ENCODE results near the gene GALC. TPM values are rescaled to one million over a fixed set of nuclear protein-coding genes. Genes with fewer than 3 reads are reported as not detected.

GALC gene
- total RNA-seq, 1 donor = 19.2 TPM

DNA sequence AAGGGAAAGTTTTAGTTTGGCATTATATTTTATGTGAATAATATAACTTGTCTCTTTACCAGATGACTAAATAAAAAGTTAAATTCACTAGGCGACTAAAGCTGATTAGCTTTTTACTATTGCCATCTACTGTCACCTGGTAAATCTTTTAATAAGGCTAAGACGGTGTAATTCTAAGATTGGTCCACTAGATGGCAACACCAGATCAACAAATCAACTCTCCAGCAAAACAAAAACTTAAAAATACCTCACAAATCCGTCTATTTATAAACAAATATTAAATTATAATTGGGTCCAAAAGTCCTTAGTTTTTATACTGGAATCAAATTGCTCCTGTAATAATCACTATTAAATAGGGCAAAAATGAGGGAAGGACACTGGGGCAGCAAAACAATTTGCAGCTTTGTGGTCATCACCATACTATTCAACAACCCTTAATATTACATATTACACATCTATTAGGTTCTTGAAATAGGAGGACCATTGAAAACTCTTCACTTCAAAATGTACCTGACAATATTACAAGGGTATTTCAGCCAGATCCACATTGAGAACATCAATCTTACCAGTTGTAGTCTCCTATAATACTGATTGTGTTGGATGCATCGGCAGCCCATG lies 47.9 kb downstream of the GALC start:
- TF ChIP-seq, protein P1, sequence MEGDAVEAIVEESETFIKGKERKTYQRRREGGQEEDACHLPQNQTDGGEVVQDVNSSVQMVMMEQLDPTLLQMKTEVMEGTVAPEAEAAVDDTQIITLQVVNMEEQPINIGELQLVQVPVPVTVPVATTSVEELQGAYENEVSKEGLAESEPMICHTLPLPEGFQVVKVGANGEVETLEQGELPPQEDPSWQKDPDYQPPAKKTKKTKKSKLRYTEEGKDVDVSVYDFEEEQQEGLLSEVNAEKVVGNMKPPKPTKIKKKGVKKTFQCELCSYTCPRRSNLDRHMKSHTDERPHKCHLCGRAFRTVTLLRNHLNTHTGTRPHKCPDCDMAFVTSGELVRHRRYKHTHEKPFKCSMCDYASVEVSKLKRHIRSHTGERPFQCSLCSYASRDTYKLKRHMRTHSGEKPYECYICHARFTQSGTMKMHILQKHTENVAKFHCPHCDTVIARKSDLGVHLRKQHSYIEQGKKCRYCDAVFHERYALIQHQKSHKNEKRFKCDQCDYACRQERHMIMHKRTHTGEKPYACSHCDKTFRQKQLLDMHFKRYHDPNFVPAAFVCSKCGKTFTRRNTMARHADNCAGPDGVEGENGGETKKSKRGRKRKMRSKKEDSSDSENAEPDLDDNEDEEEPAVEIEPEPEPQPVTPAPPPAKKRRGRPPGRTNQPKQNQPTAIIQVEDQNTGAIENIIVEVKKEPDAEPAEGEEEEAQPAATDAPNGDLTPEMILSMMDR (IDR thresholded peaks at IDR 0.05; ENCODE audit: insufficient read depth, low read length) = peak; percentile 62
- peak; percentile 80 for DNase-seq (ENCODE audit: low read depth)
- no peak overlapping the region for H3K4me3 ChIP-seq (ENCODE audit: low read depth, low read length)

DNA sequence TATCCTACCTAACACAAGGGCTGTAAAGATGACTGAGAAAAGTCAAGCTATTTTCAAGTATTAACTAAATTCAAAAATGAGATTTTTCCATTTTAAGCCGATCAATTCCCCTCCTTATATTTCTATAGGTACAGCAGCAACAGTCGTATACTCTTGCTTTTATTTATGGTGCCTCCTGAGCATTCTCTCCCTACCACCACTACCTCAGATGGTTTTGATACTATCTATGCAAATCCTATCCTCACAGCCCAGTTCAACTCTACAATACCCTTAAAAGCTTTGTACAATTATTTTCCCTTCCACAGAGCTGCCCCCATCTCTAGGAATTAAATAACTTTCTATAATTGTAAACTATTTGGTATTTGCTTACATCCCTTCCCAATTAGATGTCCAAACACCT lies 52.1 kb downstream of the GALC start:
- no peak for DNase-seq (ENCODE audit: low read depth)
- no peak overlapping the region for H3K4me3 ChIP-seq (ENCODE audit: low read depth, low read length)
- TF ChIP-seq, protein P1 (IDR thresholded peaks at IDR 0.05; ENCODE audit: insufficient read depth, low read length) = no peak

DNA sequence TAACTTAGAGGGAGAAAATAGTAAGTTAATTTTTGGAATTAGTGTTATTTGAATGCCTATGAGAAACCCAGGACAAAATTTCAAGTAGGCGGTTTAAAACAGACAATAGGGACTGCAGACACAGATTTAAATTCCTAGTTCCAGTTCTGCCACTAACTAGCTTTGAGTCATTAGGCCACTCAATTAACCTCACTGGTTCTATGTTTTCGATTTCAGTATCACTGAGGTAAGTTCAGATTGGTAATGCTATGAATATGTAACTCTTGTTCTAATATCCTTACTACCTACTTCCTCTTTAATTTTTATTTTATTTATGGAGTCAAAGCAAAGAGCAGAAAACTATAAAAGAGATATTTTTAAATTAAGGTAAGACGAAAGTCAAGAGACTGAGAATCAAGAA lies 52.6 kb downstream of the GALC start:
- DNase-seq (ENCODE audit: low read depth) = no peak
- TF ChIP-seq, protein P1 (IDR thresholded peaks at IDR 0.05; ENCODE audit: insufficient read depth, low read length) = no peak
- H3K4me3 ChIP-seq (ENCODE audit: low read depth, low read length) = no peak overlapping the region

DNA sequence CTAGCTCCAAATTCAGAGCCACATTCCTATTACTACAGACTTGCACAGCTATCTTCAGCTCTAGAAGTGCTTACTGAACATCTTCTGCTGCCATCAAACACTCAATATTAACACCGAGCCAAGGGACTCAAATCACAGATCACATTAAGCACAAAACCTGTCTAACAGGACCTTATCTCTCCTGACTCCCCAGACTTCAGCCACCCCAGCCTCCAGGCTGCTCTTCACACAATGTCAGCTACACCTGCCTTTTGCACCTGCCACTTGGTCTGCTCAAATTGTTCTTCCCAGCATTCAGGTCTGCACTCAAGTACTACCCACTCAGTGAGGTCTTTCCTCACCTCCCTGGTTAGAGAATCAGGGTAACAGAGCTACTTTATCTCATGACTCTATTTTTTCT lies 57.1 kb downstream of the GALC start:
- TF ChIP-seq, protein P1 (IDR thresholded peaks at IDR 0.05; ENCODE audit: insufficient read depth, low read length) = no peak
- no peak overlapping the region for H3K4me3 ChIP-seq (ENCODE audit: low read depth, low read length)
- no peak for DNase-seq (ENCODE audit: low read depth)

DNA sequence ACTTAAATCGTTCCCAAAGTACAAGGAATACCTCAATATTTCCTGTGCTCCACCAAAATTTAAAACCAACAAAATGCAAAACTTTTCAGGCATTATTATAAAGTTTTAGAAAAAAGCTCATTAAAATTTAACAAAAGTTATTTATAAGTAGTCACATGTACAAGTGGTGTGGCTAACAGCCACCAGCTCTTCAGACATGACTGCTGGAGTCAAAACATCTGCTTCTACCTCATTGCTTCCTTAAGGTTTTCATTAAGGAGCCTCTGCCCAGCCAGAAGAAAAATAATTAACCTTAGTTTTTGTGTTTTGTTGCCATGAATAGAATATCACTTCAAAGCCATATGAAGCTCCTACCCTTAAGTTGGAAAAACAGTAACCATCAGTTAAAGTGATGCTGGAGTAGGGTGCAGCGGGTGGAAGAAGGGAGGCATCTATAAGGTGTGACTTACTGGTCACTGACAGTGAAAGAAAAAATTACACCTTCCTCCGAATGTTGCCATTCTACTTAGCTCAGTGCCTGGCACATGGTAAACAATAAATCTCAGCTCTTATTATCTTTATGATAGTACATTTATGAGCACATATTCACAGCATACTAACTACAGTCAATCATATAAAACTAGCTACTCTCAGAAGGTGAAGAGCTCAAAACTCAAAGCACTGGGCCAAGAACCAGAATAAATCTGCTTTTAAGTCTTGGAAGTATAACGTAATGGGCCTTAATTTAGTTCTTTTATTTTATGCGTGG lies 57.7 kb downstream of the GALC start:
- no peak overlapping the region for H3K4me3 ChIP-seq (ENCODE audit: low read depth, low read length)
- TF ChIP-seq, protein P1 (IDR thresholded peaks at IDR 0.05; ENCODE audit: insufficient read depth, low read length) = no peak
- peak; percentile 8 for DNase-seq (ENCODE audit: low read depth)

DNA sequence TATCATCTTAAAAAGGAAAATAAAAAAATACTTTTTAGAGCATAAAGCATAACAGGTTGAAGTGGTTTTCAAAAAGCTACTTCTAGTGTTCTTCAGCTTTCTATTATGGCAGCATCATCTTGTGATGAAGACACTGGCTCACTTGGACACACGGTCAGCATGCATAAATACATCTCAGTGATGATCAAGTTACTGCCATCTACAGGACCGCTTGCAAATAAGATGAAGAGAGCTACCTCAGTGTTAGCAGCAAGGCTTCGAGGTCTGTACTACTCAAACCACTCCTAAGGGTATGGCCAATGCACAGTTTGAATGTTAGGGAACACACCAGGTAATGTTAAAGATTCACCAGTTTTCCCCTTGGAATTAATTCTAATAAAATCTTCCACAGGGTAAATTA lies 58.8 kb downstream of the GALC start:
- TF ChIP-seq, protein P1 (IDR thresholded peaks at IDR 0.05; ENCODE audit: insufficient read depth, low read length) = no peak
- DNase-seq (ENCODE audit: low read depth) = no peak

More for the DNA sequence above, 58.8 kb downstream of the GALC start:
- no peak overlapping the region for H3K4me3 ChIP-seq (ENCODE audit: low read depth, low read length)

Measured in fibroblast of the aortic adventitia (primary cell).